ENCODE data around the gene SUSD1. TPM values are rescaled to one million over a fixed set of nuclear protein-coding genes. Genes with fewer than 3 reads are reported as not detected.

The SUSD1 gene
- polyA plus RNA-seq, 1 donor (not counting 4 experiments of a cell fraction or from before 2014, with no cell fraction given) = 3.6 TPM

GRCh38 chr9:112188884-112189283 lies 13.8 kb upstream of the SUSD1 start:
- no peaks in the 10 kb centered on the region for H3K36me3 ChIP-seq (ENCODE audit: control insufficient read depth in 2 of 2, extremely low read depth in 1 of 2, insufficient read depth in 2 of 2, low read length in 2 of 2)
- no peak for FAIRE-seq
- no peaks in the 10 kb centered on the region for H4K20me1 ChIP-seq (ENCODE audit: control insufficient read depth, extremely low read depth, insufficient read depth, low read length)
- dilution Hi-C loops (cut with MboI; ENCODE audit: extremely low pct_ligation_motif_present, low sequenced_read_pairs) = no loop called here
- no peak overlapping the region for H3K4me3 ChIP-seq (ENCODE audit: control insufficient read depth in 2 of 3, extremely low read depth in 1 of 3, insufficient read depth in 2 of 3, low read depth in 1 of 3, low read length in 3 of 3)
- no peaks in the 10 kb centered on the region for H3K27me3 ChIP-seq (ENCODE audit: control insufficient read depth, extremely low read depth, insufficient read depth, low read length)
- H3K79me2 ChIP-seq (ENCODE audit: control insufficient read depth, insufficient read depth, low read length) = no peaks in the 10 kb centered on the region
- H3K9me3 ChIP-seq (ENCODE audit: control insufficient read depth, low read depth, low read length) = no peaks in the 10 kb centered on the region
- peaks cover 12% of the 10 kb centered on the region for H3K4me1 ChIP-seq (ENCODE audit: control insufficient read depth, extremely low read depth, insufficient read depth, low read length)
- TF ChIP-seq, protein P1, sequence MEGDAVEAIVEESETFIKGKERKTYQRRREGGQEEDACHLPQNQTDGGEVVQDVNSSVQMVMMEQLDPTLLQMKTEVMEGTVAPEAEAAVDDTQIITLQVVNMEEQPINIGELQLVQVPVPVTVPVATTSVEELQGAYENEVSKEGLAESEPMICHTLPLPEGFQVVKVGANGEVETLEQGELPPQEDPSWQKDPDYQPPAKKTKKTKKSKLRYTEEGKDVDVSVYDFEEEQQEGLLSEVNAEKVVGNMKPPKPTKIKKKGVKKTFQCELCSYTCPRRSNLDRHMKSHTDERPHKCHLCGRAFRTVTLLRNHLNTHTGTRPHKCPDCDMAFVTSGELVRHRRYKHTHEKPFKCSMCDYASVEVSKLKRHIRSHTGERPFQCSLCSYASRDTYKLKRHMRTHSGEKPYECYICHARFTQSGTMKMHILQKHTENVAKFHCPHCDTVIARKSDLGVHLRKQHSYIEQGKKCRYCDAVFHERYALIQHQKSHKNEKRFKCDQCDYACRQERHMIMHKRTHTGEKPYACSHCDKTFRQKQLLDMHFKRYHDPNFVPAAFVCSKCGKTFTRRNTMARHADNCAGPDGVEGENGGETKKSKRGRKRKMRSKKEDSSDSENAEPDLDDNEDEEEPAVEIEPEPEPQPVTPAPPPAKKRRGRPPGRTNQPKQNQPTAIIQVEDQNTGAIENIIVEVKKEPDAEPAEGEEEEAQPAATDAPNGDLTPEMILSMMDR (optimal IDR thresholded peaks at IDR 0.05 in 1 of 3, IDR thresholded peaks at IDR 0.05 in 1 of 3, conservative IDR thresholded peaks at IDR 0.05 in 1 of 3; ENCODE audit: extremely low read depth in 1 of 3, insufficient read depth in 2 of 3, low read length in 3 of 3) = no peak
- TF ChIP-seq EZH2 (IDR thresholded peaks at IDR 0.05; ENCODE audit: low read length) = no peak
- H3K9ac ChIP-seq (ENCODE audit: control insufficient read depth, extremely low read depth, insufficient read depth, low read length) = no peak overlapping the region
- DNase-seq (ENCODE audit: low read depth, low spot score) = no peak
- no peak overlapping the region for H3K4me2 ChIP-seq (ENCODE audit: control insufficient read depth, extremely low read depth, insufficient read depth, low read depth, low read length)
- no peak overlapping the region for H3K27ac ChIP-seq (ENCODE audit: control insufficient read depth, insufficient read depth, low read length)
- no peaks in the 10 kb centered on the region for H3K9me1 ChIP-seq (ENCODE audit: control insufficient read depth, extremely low read depth, insufficient read depth, low read length)
- peak overlapping the region; percentile 2 for H2AFZ ChIP-seq (ENCODE audit: control insufficient read depth, low read length)

DNA sequence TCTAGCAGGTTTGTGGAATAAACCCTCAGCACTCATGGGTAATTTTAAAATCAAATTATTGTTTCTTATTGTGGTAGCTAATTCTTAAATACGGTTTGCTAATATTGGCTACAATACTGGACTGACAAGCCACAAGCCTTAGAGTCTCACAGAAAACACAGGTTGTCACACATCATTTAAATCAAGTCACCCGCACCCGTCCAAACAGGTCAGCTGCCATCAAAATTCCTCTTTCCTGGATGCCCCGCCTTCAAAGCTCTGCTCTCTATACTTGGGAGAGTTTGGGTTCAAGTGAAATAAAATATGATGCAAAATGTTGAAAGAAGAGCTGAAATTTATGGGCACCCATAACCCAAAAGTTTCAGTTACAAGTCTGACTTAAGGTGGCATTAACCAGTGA lies 12.3 kb upstream of the SUSD1 start:
- Histone ChIP-seq H2AFZ (ENCODE audit: control insufficient read depth, low read length) (no peak overlapping the region), H3K27ac (ENCODE audit: control insufficient read depth, insufficient read depth, low read length) (no peak overlapping the region)
- peak; percentile 44 for FAIRE-seq

More for the DNA sequence above, 12.3 kb upstream of the SUSD1 start:
- H3K27me3 ChIP-seq (ENCODE audit: control insufficient read depth, extremely low read depth, insufficient read depth, low read length) = no peaks in the 10 kb centered on the region
- no peak for TF ChIP-seq EZH2 (IDR thresholded peaks at IDR 0.05; ENCODE audit: low read length)
- TF ChIP-seq, protein P1 (optimal IDR thresholded peaks at IDR 0.05 in 1 of 3, IDR thresholded peaks at IDR 0.05 in 1 of 3, conservative IDR thresholded peaks at IDR 0.05 in 1 of 3; ENCODE audit: extremely low read depth in 1 of 3, insufficient read depth in 2 of 3, low read length in 3 of 3) = no peak
- H3K4me2 ChIP-seq (ENCODE audit: control insufficient read depth, extremely low read depth, insufficient read depth, low read depth, low read length) = no peak overlapping the region
- no peak overlapping the region for H3K9ac ChIP-seq (ENCODE audit: control insufficient read depth, extremely low read depth, insufficient read depth, low read length)
- no peak overlapping the region for H3K4me3 ChIP-seq (ENCODE audit: control insufficient read depth in 2 of 3, extremely low read depth in 1 of 3, insufficient read depth in 2 of 3, low read depth in 1 of 3, low read length in 3 of 3)
- no peaks in the 10 kb centered on the region for H3K9me3 ChIP-seq (ENCODE audit: control insufficient read depth, low read depth, low read length)
- H3K9me1 ChIP-seq (ENCODE audit: control insufficient read depth, extremely low read depth, insufficient read depth, low read length) = no peaks in the 10 kb centered on the region
- dilution Hi-C loops (cut with MboI; ENCODE audit: extremely low pct_ligation_motif_present, low sequenced_read_pairs) = no loop called here
- H3K4me1 ChIP-seq (ENCODE audit: control insufficient read depth, extremely low read depth, insufficient read depth, low read length) = peaks cover 12% of the 10 kb centered on the region
- DNase-seq (ENCODE audit: low read depth, low spot score) = no peak
- H3K79me2 ChIP-seq (ENCODE audit: control insufficient read depth, insufficient read depth, low read length) = no peaks in the 10 kb centered on the region
- no peaks in the 10 kb centered on the region for H4K20me1 ChIP-seq (ENCODE audit: control insufficient read depth, extremely low read depth, insufficient read depth, low read length)
- H3K36me3 ChIP-seq (ENCODE audit: control insufficient read depth in 2 of 2, extremely low read depth in 1 of 2, insufficient read depth in 2 of 2, low read length in 2 of 2) = no peaks in the 10 kb centered on the region

All from keratinocyte (primary cell).